HG02642 (cell line): ENCODE measurements around the gene IL4.
"Not testable (repeated sequence)": the region's sequence is repeated elsewhere in the genome, so short reads cannot be mapped to it uniquely, and the experiment has no call there.

ENCODE experiments used
- ATAC-seq: cut with Tn5 transposase; IDR thresholded peaks from one replicate; pipeline ENCODE4 v1.9.1; 2021; ENCODE audit warnings: mild to moderate bottlenecking; ENCODE audit not compliant: unreplicated experiment, poor library complexity

IL4 gene

DNA sequence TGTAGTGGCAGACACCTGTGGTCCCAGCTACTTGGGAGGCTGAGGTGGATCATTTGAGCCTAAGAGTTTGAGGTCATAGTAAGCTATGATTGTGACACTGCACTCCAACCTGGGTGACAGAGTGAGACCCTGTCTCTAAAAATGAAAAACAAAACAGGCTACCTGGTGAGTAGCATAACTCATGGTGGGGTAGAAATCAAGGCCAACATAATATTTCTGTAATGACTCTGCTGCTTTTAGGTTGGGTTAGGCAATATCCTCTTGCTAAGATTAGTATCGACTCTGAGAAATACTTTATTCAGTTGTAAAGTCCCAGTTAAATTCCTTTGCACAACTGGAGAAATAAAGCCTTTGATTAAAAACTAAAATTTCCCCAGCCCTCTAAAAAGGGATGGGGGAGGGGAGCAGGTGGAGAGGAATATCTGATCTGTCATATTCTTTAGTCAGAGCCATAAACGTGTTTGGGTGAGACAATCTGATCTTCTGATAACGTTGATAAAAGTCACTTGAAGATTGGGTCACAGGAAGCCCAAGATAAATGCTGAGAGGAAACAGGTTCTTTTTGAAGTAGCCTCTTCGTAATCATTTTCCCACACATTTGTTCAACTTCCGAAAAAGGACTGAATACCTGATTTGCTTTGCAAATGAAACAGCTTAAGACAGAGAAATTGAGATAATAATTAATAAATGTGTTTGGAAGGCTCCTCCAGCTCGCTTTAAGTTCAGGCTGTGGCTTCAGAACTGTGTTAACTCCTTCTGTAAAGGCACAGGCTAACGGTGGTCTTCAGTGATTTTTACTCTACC lies 14.9 kb downstream of the IL4 start:
- no peak for ATAC-seq

DNA sequence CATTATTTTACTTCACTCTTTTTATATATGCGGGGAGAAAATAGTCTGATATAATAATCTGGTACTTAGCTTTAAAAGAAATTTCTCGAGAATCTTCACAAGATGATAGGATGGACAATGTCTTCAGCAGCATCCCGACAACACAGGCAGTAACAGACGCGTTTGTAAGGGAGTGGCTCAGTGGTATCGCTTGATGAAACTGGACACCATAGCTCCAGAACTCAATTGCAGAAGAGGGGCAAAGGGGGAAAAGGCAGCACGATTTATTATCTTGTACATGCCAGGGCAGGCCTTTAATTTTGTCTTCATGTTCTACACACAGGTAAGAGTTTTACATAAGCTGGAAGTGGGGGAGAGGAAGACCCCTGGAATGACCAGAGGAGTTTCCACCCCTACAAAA lies 15.7 kb downstream of the IL4 start:
- ATAC-seq: no peak

- no peak for ATAC-seq
Observed at GRCh38 chr5:132690156-132690555, 16.4 kb downstream of the IL4 start.

DNA sequence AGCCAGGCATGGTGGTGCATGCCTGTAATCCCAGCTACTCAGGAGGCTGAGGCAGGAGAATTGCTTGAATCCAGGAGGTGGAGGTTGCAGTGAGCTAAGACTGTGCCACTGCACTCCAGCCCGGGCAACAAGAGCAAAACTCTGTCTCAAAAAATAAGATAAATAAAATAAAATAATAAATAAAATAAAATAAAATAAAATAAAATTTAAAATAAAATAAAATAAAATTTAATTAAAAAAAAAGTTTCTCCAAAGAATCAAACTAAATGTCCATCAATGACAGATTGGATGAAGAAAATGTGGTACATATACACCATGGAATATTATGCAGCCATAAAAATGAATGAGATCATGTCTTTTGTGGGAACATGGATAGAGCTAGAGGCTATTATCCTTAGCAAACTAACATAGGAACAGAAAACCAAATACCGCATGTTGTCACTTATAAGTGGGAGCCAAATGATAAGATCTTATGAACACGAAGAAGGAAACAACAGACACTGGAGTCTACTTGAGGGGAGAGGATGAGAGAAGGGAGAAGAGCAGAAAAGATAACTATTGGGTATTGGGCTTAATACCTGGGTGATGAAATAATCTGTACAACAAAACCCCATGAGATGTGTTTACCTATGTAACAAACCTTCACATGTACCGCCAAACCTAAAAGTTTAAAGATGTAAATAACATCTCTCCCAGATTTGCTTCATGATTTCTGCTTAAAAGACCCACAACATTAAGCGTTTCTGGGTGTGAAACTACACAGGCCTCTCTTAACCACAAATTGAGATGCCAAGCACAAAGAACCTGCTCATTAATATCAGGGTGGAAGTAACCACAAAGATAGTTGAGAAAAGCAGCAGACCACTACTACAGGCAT lies 18.2 kb downstream of the IL4 start:
- not testable (repeated sequence) for ATAC-seq

- no peak for ATAC-seq
Observed at GRCh38 chr5:132692632-132692967, 18.8 kb downstream of the IL4 start.

DNA sequence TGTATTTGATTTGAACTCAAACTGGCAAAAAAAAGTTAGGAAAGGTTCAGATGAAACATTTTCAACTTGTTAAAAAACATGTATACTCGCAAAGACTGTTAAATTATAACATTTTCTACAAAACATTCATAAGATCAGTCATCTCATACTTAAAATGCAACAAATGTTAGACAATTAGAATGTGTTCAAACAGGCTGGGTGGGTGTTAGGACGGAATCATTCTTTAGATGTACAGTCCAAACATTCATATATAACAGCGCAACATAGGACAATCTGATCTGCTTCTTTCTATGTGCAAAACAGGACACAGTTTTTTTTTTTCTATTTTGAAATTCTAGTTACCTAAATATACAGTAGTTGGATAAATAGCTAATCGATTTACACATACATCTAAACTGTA lies 22.2 kb downstream of the IL4 start:
- ATAC-seq: no peak

DNA sequence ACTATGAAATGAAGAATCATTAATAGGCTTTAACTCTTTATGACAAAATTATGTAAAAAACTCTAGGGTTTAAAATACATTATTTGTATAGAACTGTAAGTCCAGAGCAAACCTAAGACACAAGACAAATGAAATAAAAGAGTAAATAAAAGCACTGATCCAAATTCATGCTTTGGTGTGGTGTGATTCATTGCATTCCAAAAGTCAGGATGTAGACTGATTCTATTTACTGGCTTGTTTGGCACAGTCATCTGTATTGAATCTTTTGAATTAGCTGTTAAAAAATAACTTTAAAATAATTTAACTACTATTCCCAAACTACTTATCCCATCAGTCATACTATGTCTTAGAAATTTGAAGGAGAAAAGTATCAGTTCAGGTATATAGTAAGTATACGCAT lies 31.1 kb downstream of the IL4 start:
- ATAC-seq: no peak

- ATAC-seq: no peak
Observed at GRCh38 chr5:132708645-132709044, 34.9 kb downstream of the IL4 start.

- ATAC-seq: no peak
Observed at GRCh38 chr5:132714456-132715307, 40.9 kb downstream of the IL4 start.

- ATAC-seq: no peak
Observed at GRCh38 chr5:132718544-132719312, 44.9 kb downstream of the IL4 start.

GRCh38 chr5:132725745-132726144 lies 52.0 kb downstream of the IL4 start:
- ATAC-seq: no peak

DNA sequence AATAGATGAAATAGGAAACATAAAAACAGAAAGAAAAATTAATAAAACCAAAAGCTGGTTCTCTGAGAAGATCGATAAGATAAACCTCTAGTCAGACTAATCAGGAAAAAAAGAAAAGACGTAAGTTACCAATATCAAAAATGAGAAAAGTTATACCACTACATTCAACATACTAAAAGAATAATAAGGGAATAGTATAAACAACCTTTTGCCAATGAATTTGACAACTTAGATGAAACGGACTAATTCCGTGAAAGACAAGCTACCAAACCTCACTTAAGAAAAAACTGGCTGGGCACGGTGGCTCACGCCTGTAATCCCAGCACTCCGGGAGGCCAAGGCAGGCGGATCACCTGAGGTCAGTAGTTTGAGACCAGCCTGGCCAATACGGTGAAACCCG lies 56.1 kb downstream of the IL4 start:
- no peak for ATAC-seq
